AG04449 (cell line): ENCODE results near the gene CACNB4.
"Not testable (repeated sequence)": the region's sequence is repeated elsewhere in the genome, so short reads cannot be mapped to it uniquely, and the experiment has no call there.

Source experiments
- CTCF ChIA-PET: fragments of 350-600 bp; formaldehyde crosslinking; extraction: SDS; loops from one replicate; lab custom pipeline; 2021; ENCODE audit warnings: antibody characterized with exemption; lab: Yijun Ruan, JAX
- POLR2A ChIA-PET: fragments of 400-600, 350-600 bp; formaldehyde crosslinking; extraction: SDS; loops from one replicate; lab custom pipeline; 2020; ENCODE audit warnings: antibody characterized with exemption, inconsistent platforms; lab: Yijun Ruan, JAX
- DNase-seq: peaks from one replicate; pipeline ENCODE4 v3.0.0-alpha.2; 2010; ENCODE audit warnings: low read depth, low spot score
- H3K4me3 ChIP-seq: 2 replicates; pipeline ENCODE4 v1.5.1; 2011; ENCODE audit warnings: low read depth, mild to moderate bottlenecking, control low read depth, low read length
- CTCF ChIP-seq: IDR thresholded peaks from one replicate; pipeline ENCODE4 v1.5.1; 2011; ENCODE audit warnings: mild to moderate bottlenecking, moderate library complexity, low read length, control low read depth, inconsistent platforms; ENCODE audit not compliant: insufficient read depth; ENCODE audit errors: missing control alignments

Gene CACNB4

GRCh38 chr2:152024477-152024876 is 74.4 kb downstream of the CACNB4 start:
- TF ChIP-seq CTCF: no peak
- no peak overlapping the region for H3K4me3 ChIP-seq
- DNase-seq: no peak
- ChIA-PET POLR2A (no interaction called here), CTCF (interaction anchor here (0.9 to 7.4 kb wide), 18 partner anchors 9 to 517 kb away, joined by 3 to 106 read pairs (median 6); partner anchors contain the start of genes NEB and STAM2)

GRCh38 chr2:152022090-152022489 is 76.8 kb downstream of the CACNB4 start:
- ChIA-PET POLR2A (no interaction called here), CTCF (interaction anchor here (0.9 kb wide), 1 partner anchor 24 kb away, joined by 5 read pairs; no protein-coding TSS in a partner anchor)
- TF ChIP-seq CTCF: no peak
- H3K4me3 ChIP-seq: no peak overlapping the region
- no peak for DNase-seq

- POLR2A ChIA-PET, H3K4me3 ChIP-seq, DNase-seq: not testable (repeated sequence)
- CTCF ChIA-PET: interaction anchor here (0.9 kb wide), 1 partner anchor 22 kb away, joined by 5 read pairs; no protein-coding TSS in a partner anchor
These were observed 77.8 kb downstream of the CACNB4 start for GRCh38 chr2:152021001-152021400.

- H3K4me3 ChIP-seq: no peak overlapping the region
- TF ChIP-seq CTCF: no peak
- ChIA-PET POLR2A (no interaction called here), CTCF (interaction anchor here (1.4 kb wide), 1 partner anchor 26 kb away, joined by 4 read pairs; no protein-coding TSS in a partner anchor)
- no peak for DNase-seq
These were observed 79.1 kb downstream of the CACNB4 start for GRCh38 chr2:152019732-152020131.

- TF ChIP-seq CTCF: no peak
- ChIA-PET POLR2A (no interaction called here), CTCF (interaction anchor here (0.6 to 10.7 kb wide), 3 partner anchors 10 to 20 kb away, joined by 3 to 106 read pairs (median 3); no protein-coding TSS in a partner anchor)
- no peak for DNase-seq
- H3K4me3 ChIP-seq: no peak overlapping the region
These were observed 82.4 kb downstream of the CACNB4 start for GRCh38 chr2:152016181-152017120.

GRCh38 chr2:152015552-152015951 is 83.3 kb downstream of the CACNB4 start:
- no peak for DNase-seq
- H3K4me3 ChIP-seq: no peak overlapping the region
- ChIA-PET CTCF (interaction anchor here (4.0 to 10.7 kb wide), 2 partner anchors 11 to 15 kb away, joined by 23 to 106 read pairs; no protein-coding TSS in a partner anchor), POLR2A (no interaction called here)
- no peak for TF ChIP-seq CTCF
